Measurements from ENCODE around the gene SPEM2.

DNA sequence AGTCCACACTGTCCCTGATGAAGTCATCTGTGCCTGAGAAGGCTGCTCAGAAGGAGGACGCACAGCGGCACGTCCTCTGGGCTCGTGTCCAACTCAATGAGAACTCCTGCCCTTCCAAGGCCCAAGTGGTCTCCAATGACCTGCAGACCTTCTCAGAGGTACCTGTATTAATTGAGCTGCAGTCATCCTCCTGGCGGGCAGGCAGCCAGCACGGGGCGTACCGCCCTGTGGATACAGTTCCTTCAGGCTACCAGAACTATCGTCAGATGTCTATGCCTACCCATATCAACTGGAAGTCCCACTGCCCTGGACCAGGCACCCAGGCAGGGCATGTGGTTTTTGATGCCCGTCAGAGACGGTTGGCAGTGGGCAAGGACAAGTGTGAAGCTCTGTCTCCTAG is 6.9 kb downstream of the SPEM2 start:
- TF ChIP-seq, protein P1, sequence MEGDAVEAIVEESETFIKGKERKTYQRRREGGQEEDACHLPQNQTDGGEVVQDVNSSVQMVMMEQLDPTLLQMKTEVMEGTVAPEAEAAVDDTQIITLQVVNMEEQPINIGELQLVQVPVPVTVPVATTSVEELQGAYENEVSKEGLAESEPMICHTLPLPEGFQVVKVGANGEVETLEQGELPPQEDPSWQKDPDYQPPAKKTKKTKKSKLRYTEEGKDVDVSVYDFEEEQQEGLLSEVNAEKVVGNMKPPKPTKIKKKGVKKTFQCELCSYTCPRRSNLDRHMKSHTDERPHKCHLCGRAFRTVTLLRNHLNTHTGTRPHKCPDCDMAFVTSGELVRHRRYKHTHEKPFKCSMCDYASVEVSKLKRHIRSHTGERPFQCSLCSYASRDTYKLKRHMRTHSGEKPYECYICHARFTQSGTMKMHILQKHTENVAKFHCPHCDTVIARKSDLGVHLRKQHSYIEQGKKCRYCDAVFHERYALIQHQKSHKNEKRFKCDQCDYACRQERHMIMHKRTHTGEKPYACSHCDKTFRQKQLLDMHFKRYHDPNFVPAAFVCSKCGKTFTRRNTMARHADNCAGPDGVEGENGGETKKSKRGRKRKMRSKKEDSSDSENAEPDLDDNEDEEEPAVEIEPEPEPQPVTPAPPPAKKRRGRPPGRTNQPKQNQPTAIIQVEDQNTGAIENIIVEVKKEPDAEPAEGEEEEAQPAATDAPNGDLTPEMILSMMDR (IDR thresholded peaks at IDR 0.05; ENCODE audit: poor library complexity): no peak
- TF ChIP-seq EZH2 (IDR thresholded peaks at IDR 0.05; ENCODE audit: borderline replicate concordance) (no peak), EZH2phosphoT487 (IDR thresholded peaks at IDR 0.05; ENCODE audit: low read depth, severe bottlenecking, unreplicated experiment) (no peak)
